Right lobe of liver (tissue), 4 donors: ENCODE results near the gene ARHGAP22.

Experiments used
- CTCF ChIP-seq, 4 donors: fragments of 200-600 bp in 3 of 4; fragments of 450-650 bp in 1 of 4; IDR thresholded peaks; one replicate each; pipeline versions ENCODE4 v1.5.1 to v1.8.0; 2016 to 2022; ENCODE audit warnings: antibody characterized with exemption in 4 of 4, mild to moderate bottlenecking in 2 of 4
- POLR2A ChIP-seq: fragments of 450-650 bp; IDR thresholded peaks from one replicate; pipeline ENCODE4 v1.6.1; 2017; ENCODE audit warnings: antibody characterized with exemption, mild to moderate bottlenecking
- donor health status: DM: no; HTN: no; CAD: no.
- donor health status: DM: no; HTN: no; CAD: no.
- donor health status: DM: no; HTN: yes; CAD: no.

GRCh38 chr10:48626447-48626846 is 21.6 kb upstream of the ARHGAP22 start:
- TF ChIP-seq POLR2A (no peak), CTCF (IDR thresholded peaks at IDR 0.05) (no peak)
